A549 (cell line): Measurements from ENCODE around the gene EYA3. TPM values are rescaled to one million over a fixed set of nuclear protein-coding genes. Genes with fewer than 3 reads are reported as not detected.

Experiments
- ATAC-seq, 2 experiments: fragments of 200-7000 bp in 1 of 2; fragments of >200 bp in 1 of 2; cut with Nextera tagmentation in 1 of 2; cut with Tn5 transposase in 1 of 2; 3 replicates each; pipeline versions ENCODE4 v1.8.0 to v1.9.1; 2018 to 2020; ENCODE audit warnings: mild to moderate bottlenecking in 1 of 2, moderate library complexity in 1 of 2
- CTCF ChIA-PET: fragments of 300-600 bp; sonication (Branson Sonifier 250); formaldehyde crosslinking; extraction: SDS; loops from one replicate; lab custom pipeline; 2021; ENCODE audit warnings: antibody characterized with exemption, inconsistent platforms; lab: Yijun Ruan, JAX
- POLR2A ChIA-PET: fragments of 350-600 bp; formaldehyde crosslinking; extraction: SDS; loops from one replicate; lab custom pipeline; 2021; ENCODE audit warnings: antibody characterized with exemption, inconsistent platforms; lab: Yijun Ruan, JAX
- DNase-seq, 2 experiments: peaks; one replicate each; pipeline versions ENCODE4 v3.0.0 to v3.0.0-alpha.2; 2011 to 2016; ENCODE audit warnings: low read depth in 1 of 2, low spot score in 1 of 2
- FAIRE-seq: peaks from 2 replicates; lab custom pipeline; 2011; peaks lifted over from hg19 to GRCh38; lab: Jason Lieb, UNC
- H3K27ac ChIP-seq, 2 experiments: fragments of >200 bp; sonication (Bioruptor Twin); formaldehyde crosslinking; 3 replicates each; pipeline ENCODE4 v1.5.1; 2016 to 2017
- H3K4me1 ChIP-seq: fragments of >200 bp; sonication (Bioruptor Twin); formaldehyde crosslinking; 3 replicates; pipeline ENCODE4 v1.6.1; 2016
- H3K4me2 ChIP-seq: fragments of >200 bp; sonication (Bioruptor Twin); formaldehyde crosslinking; 3 replicates; pipeline ENCODE4 v1.6.1; 2016
- H3K4me3 ChIP-seq: fragments of >200 bp; sonication (Bioruptor Twin); formaldehyde crosslinking; 3 replicates; pipeline ENCODE4 v1.5.1; 2016
- H3K9me3 ChIP-seq: fragments of >200 bp; sonication (Bioruptor Twin); formaldehyde crosslinking; 3 replicates; pipeline ENCODE4 v1.6.1; 2016
- CEBPB ChIP-seq, 2 experiments: fragments of >200 bp in 1 of 2; sonication (Bioruptor Twin) in 1 of 2; formaldehyde crosslinking in 1 of 2; IDR thresholded peaks; 2 replicates each; pipeline ENCODE4 v1.6.1; 2012 to 2016
- CHD2 ChIP-seq: fragments of 150-350 bp; IDR thresholded peaks from 2 replicates; pipeline ENCODE4 v1.6.1; 2014; ENCODE audit warnings: low read length; ENCODE audit not compliant: partially characterized antibody
- EHMT2 ChIP-seq: fragments of 200-600 bp; sonication (generic); IDR thresholded peaks from 2 replicates; pipeline ENCODE4 v1.6.1; 2016; ENCODE audit warnings: antibody characterized with exemption, low read depth, mild to moderate bottlenecking, moderate library complexity
- EP300 ChIP-seq, 2 experiments: fragments of >200 bp; sonication (Bioruptor Twin); formaldehyde crosslinking; IDR thresholded peaks; 2 replicates in 1 of 2; 3 replicates in 1 of 2; pipeline ENCODE4 v1.6.1; 2016 to 2017
- FOSB ChIP-seq: fragments of 250-450 bp; sonication (Bioruptor Pico); IDR thresholded peaks from 2 replicates; pipeline ENCODE4 v1.5.0; 2020; ENCODE audit warnings: mild to moderate bottlenecking, moderate library complexity
- FOSL2 ChIP-seq, 2 experiments: fragments of 450-650 bp in 1 of 2; fragments of >200 bp in 1 of 2; sonication (Bioruptor Twin) in 1 of 2; formaldehyde crosslinking; IDR thresholded peaks; 2 replicates each; pipeline versions ENCODE4 v1.5.0 to v1.6.1; 2016 to 2020; ENCODE audit warnings: mild to moderate bottlenecking in 1 of 2, moderate library complexity in 1 of 2
- FOXS1 ChIP-seq: fragments of 250-450 bp; sonication (Bioruptor Pico); IDR thresholded peaks from 2 replicates; pipeline ENCODE4 v1.5.0; 2020; ENCODE audit warnings: mild to moderate bottlenecking, moderate library complexity
- HEYL ChIP-seq: fragments of 250-450 bp; sonication (Bioruptor Pico); IDR thresholded peaks from 2 replicates; pipeline ENCODE4 v1.8.0; 2021; ENCODE audit warnings: mild to moderate bottlenecking, moderate library complexity
- HOXB13 ChIP-seq: fragments of 250-450 bp; sonication (Bioruptor Pico); IDR thresholded peaks from 2 replicates; pipeline ENCODE4 v1.5.0; 2020; ENCODE audit warnings: low read depth, mild to moderate bottlenecking, moderate library complexity
- KDM1A ChIP-seq: fragments of 200-600 bp; sonication (generic); IDR thresholded peaks from 2 replicates; pipeline ENCODE4 v1.6.1; 2016; ENCODE audit warnings: low read depth, mild to moderate bottlenecking
- MYC ChIP-seq: IDR thresholded peaks from 2 replicates; pipeline ENCODE4 v1.6.1; 2012; ENCODE audit warnings: mild to moderate bottlenecking, inconsistent platforms, low read length, improper control_type of control experiment, borderline replicate concordance
- NPAS2 ChIP-seq: fragments of 250-450 bp; sonication (Bioruptor Pico); IDR thresholded peaks from 2 replicates; pipeline ENCODE4 v1.8.0; 2022; ENCODE audit warnings: mild to moderate bottlenecking, moderate library complexity, borderline replicate concordance
- PHF8 ChIP-seq: fragments of 200-600 bp; sonication (generic); IDR thresholded peaks from 2 replicates; pipeline ENCODE4 v1.6.1; 2016; ENCODE audit warnings: low read depth, mild to moderate bottlenecking, antibody characterized with exemption, moderate library complexity, borderline replicate concordance
- RARB ChIP-seq: fragments of 250-450 bp; sonication (Bioruptor Pico); IDR thresholded peaks from 2 replicates; pipeline ENCODE4 v1.8.0; 2021; ENCODE audit warnings: mild to moderate bottlenecking, moderate library complexity
- RCOR1 ChIP-seq: fragments of 150-350 bp; IDR thresholded peaks from 2 replicates; pipeline ENCODE4 v1.6.1; 2014; ENCODE audit warnings: antibody characterized with exemption, low read length, low read depth
- RFX5 ChIP-seq: fragments of 450-650 bp; IDR thresholded peaks from 2 replicates; pipeline ENCODE4 v1.7.1; 2014; ENCODE audit warnings: antibody characterized with exemption, mild to moderate bottlenecking, moderate library complexity
- RNF2 ChIP-seq: fragments of 200-600 bp; sonication (generic); IDR thresholded peaks from 2 replicates; pipeline ENCODE4 v1.6.1; 2016; ENCODE audit warnings: low read depth, mild to moderate bottlenecking, antibody characterized with exemption, moderate library complexity, borderline replicate concordance
- ZC3H11A ChIP-seq: fragments of 450-650 bp; IDR thresholded peaks from 2 replicates; pipeline ENCODE4 v1.6.1; 2014; ENCODE audit warnings: antibody characterized with exemption, mild to moderate bottlenecking
- ZNF302 ChIP-seq: fragments of 250-450 bp; sonication (Bioruptor Pico); IDR thresholded peaks from 2 replicates; pipeline ENCODE4 v1.9.0; 2021; ENCODE audit warnings: inconsistent platforms, mild to moderate bottlenecking, moderate library complexity
- ZSCAN20 ChIP-seq: fragments of 250-450 bp; sonication (Bioruptor Pico); IDR thresholded peaks from 2 replicates; pipeline ENCODE4 v1.8.0; 2022; ENCODE audit warnings: mild to moderate bottlenecking, moderate library complexity
- WGBS: methylation state at CpG from one replicate; pipeline ENCODE4 v1.1.6; 2017; ENCODE audit errors: missing lambda C conversion rate; 5-methylcytosine and 5-hydroxymethylcytosine counted together
- polyA plus RNA-seq, 4 experiments: library from polyadenylated mRNA; depleted of rRNA in 3 of 4; stranded (reverse); fragments of >200 nt; fragmentation: RNase III in 1 of 4; extraction: RNeasy Plus Mini Kit Qiagen cat#74134 plus additional on column Dnase treatment in 1 of 4; gene quantifications; 2 replicates in 3 of 4; 3 replicates in 1 of 4; pipeline ENCODE4 v1.2.3, GENCODE V29; 2011 to 2017
- TF ChIP-seq, protein P1 (sequence below): fragments of 150-350 bp; IDR thresholded peaks from 2 replicates; pipeline ENCODE4 v1.6.1; 2014; ENCODE audit warnings: low read depth, mild to moderate bottlenecking, low read length
- TF ChIP-seq, protein P2 (sequence below): fragments of >200 bp; sonication (Bioruptor Twin); formaldehyde crosslinking; IDR thresholded peaks from 2 replicates; pipeline ENCODE4 v1.6.1; 2016
- TF ChIP-seq, protein P3 (sequence below): fragments of 450-650 bp; IDR thresholded peaks from 2 replicates; pipeline ENCODE4 v1.6.1; 2014; ENCODE audit warnings: antibody characterized with exemption
- TF ChIP-seq, protein P4 (sequence below): fragments of 250-450 bp; sonication (Bioruptor Pico); IDR thresholded peaks from 2 replicates; pipeline ENCODE4 v1.5.0; 2021; ENCODE audit warnings: mild to moderate bottlenecking, moderate library complexity, borderline replicate concordance

Gene EYA3
- polyA plus RNA-seq, 2 of the 4 experiments (the other 2 are of a cell fraction), result 5.7 to 9.3 TPM

DNA sequence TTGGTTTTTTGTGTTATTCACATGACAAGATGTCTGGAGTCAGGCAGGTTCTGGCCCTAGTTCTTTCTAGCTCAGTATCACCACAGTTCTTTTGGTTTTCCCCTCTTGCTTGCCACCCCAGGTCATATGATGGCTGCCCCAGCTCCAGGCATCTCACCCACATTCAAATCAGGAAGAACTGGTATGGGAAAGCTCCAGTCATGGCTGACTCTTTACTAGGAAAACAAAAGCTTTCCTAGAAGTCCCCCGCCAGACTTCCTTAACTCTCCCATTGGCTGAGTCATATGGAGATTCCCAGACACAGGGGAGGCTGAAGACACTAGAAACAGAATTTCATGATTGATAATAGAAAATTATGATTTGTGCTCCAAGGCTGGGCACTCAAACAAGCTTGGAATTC is 22.1 kb upstream of the EYA3 start:
- ChIA-PET POLR2A (no interaction called here), CTCF (interaction anchor here (0.7 to 2.1 kb wide), 4 partner anchors 10 to 53 kb away, joined by 3 to 7 read pairs (median 3); no protein-coding TSS in a partner anchor)
- peak in 1 of 2 experiments; percentile 17 for DNase-seq
- no peak for TF ChIP-seq RCOR1
- TF ChIP-seq RNF2, result no peak
- Histone ChIP-seq H3K4me2 (no peak overlapping the region), H3K4me1 (peaks cover 11% of the 10 kb centered on the region; the same call in 1 of the 3 replicates), H3K27ac (peak overlapping the region in 1 of 2 experiments; percentile 39; a peak in 2 of 6 replicates), H3K4me3 (no peak overlapping the region), H3K9me3 (no peaks in the 10 kb centered on the region)
- FAIRE-seq, result no peak
- WGBS, result 17% methylated on average over 1 of the region's 1 CpG
- peak in 1 of 2 experiments; percentile 59; a peak in 2 of 6 replicates for ATAC-seq

DNA sequence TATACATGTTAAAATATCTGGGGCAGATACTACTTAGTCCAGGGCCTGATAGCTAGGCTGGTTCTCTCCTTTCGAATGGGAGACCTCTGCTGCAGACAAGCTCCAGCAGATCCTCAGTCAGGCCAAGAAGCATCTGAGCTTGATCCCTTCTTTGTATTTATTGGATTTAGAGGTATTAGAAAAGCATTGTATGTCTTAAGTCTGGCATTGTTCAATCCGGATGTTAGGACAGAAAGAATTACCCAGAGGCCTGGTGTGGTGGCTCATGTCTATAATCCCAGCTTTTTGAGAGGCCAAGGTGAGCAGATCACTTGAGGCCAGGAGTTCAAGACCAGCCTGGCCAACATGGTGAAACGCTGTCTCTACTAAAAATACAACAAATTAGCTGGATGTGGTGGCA is 21.2 kb upstream of the EYA3 start:
- WGBS, result 87% methylated on average over 3 of the region's 3 CpGs
- FAIRE-seq, result no peak
- Histone ChIP-seq H3K27ac (no peak overlapping the region), H3K9me3 (no peaks in the 10 kb centered on the region), H3K4me2 (no peak overlapping the region), H3K4me1 (peaks cover 18% of the 10 kb centered on the region; the same call in 1 of the 3 replicates), H3K4me3 (no peak overlapping the region)
- ChIA-PET POLR2A (no interaction called here), CTCF (interaction anchor here (1.1 to 2.1 kb wide), 4 partner anchors 8 to 99 kb away, joined by 3 to 7 read pairs (median 4); no protein-coding TSS in a partner anchor)
- DNase-seq, result no peak
- TF ChIP-seq ZNF302 (CRISPR knock-in tag), result no peak
- TF ChIP-seq CEBPB (IDR thresholded peaks at IDR 0.05), result no peak
- TF ChIP-seq FOXS1 (CRISPR knock-in tag), result no peak
- no peak for TF ChIP-seq HOXB13 (CRISPR knock-in tag)
- no peak for TF ChIP-seq FOSB (CRISPR knock-in tag)
- no peak for TF ChIP-seq CHD2
- no peak for ATAC-seq

DNA sequence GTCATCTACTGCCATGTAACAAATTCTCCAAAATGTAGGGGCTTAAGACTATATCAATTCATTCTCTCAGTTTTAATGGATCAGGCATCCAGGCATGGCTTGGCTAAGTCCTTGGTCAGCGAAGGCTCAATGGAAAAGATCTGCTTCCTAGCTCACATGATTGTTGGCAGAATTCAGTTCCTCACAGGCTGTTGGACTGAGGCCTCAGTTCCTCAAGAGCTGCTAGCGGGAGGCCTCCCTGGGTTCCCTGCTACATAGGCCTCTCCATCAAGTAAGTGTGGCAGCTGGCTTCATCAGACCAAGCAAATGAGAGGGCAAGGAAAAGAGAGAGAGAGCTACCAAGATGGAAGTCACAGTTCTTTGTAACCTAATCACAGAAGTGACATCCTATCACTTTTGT is 19.6 kb upstream of the EYA3 start:
- H3K4me3 ChIP-seq, result no peak overlapping the region
- peaks cover 18% of the 10 kb centered on the region; the same call in 1 of the 3 replicates for H3K4me1 ChIP-seq
- no peak overlapping the region for H3K4me2 ChIP-seq
- ChIA-PET POLR2A (no interaction called here), CTCF (interaction anchor here (0.8 to 5.2 kb wide), 3 partner anchors 11 to 53 kb away, joined by 3 to 22 read pairs (median 3); no protein-coding TSS in a partner anchor)
- DNase-seq (no peak), FAIRE-seq (no peak), ATAC-seq (no peak)
- H3K27ac ChIP-seq, result no peak overlapping the region
- no peaks in the 10 kb centered on the region for H3K9me3 ChIP-seq
- no peak for TF ChIP-seq EHMT2
- no peak for TF ChIP-seq PHF8
- TF ChIP-seq, protein P1, sequence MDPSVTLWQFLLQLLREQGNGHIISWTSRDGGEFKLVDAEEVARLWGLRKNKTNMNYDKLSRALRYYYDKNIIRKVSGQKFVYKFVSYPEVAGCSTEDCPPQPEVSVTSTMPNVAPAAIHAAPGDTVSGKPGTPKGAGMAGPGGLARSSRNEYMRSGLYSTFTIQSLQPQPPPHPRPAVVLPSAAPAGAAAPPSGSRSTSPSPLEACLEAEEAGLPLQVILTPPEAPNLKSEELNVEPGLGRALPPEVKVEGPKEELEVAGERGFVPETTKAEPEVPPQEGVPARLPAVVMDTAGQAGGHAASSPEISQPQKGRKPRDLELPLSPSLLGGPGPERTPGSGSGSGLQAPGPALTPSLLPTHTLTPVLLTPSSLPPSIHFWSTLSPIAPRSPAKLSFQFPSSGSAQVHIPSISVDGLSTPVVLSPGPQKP, result no peak
- TF ChIP-seq MYC, result no peak
- TF ChIP-seq EP300 (IDR thresholded peaks at IDR 0.05), result no peak
- TF ChIP-seq RFX5, result no peak
- no peak for TF ChIP-seq FOSL2 (IDR thresholded peaks at IDR 0.05)
- TF ChIP-seq FOSL2 (CRISPR knock-in tag; IDR thresholded peaks at IDR 0.05), result no peak
- no peak for TF ChIP-seq RARB (CRISPR knock-in tag)
- TF ChIP-seq, protein P2, sequence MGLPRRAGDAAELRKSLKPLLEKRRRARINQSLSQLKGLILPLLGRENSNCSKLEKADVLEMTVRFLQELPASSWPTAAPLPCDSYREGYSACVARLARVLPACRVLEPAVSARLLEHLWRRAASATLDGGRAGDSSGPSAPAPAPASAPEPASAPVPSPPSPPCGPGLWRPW, result no peak
- no peak for TF ChIP-seq ZSCAN20 (CRISPR knock-in tag)
- no peak for TF ChIP-seq HEYL (CRISPR knock-in tag)
- TF ChIP-seq, protein P3, sequence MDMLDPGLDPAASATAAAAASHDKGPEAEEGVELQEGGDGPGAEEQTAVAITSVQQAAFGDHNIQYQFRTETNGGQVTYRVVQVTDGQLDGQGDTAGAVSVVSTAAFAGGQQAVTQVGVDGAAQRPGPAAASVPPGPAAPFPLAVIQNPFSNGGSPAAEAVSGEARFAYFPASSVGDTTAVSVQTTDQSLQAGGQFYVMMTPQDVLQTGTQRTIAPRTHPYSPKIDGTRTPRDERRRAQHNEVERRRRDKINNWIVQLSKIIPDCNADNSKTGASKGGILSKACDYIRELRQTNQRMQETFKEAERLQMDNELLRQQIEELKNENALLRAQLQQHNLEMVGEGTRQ, result no peak
- TF ChIP-seq KDM1A, result no peak
- no peak for TF ChIP-seq NPAS2 (CRISPR knock-in tag)
- no peak for TF ChIP-seq FOSB (CRISPR knock-in tag)
- no peak for TF ChIP-seq ZC3H11A
- TF ChIP-seq, protein P4, sequence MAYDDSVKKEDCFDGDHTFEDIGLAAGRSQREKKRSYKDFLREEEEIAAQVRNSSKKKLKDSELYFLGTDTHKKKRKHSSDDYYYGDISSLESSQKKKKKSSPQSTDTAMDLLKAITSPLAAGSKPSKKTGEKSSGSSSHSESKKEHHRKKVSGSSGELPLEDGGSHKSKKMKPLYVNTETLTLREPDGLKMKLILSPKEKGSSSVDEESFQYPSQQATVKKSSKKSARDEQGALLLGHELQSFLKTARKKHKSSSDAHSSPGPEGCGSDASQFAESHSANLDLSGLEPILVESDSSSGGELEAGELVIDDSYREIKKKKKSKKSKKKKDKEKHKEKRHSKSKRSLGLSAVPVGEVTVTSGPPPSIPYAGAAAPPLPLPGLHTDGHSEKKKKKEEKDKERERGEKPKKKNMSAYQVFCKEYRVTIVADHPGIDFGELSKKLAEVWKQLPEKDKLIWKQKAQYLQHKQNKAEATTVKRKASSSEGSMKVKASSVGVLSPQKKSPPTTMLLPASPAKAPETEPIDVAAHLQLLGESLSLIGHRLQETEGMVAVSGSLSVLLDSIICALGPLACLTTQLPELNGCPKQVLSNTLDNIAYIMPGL (CRISPR knock-in tag), result no peak
- WGBS, result 63% methylated on average over 2 of the region's 2 CpGs
